ENCODE data around the gene ZBTB16. TPM values are rescaled to one million over a fixed set of nuclear protein-coding genes. Genes with fewer than 3 reads are reported as not detected.

ZBTB16 gene
- total RNA-seq, 1 donor from 2014 or later = 3.7 TPM

- DNase-seq (ENCODE audit: low spot score in 2 of 2) (no peak), FAIRE-seq (no peak)
Observed at GRCh38 chr11:114081641-114082414, 22.3 kb downstream of the ZBTB16 start.

GRCh38 chr11:114082415-114082748 lies 22.9 kb downstream of the ZBTB16 start:
- FAIRE-seq = no peak
- DNase-seq (ENCODE audit: low spot score in 2 of 2) = no peak

GRCh38 chr11:114082767-114083181 lies 23.3 kb downstream of the ZBTB16 start:
- no peak for DNase-seq (ENCODE audit: low spot score in 2 of 2)
- no peak for FAIRE-seq

GRCh38 chr11:114083391-114084252 lies 24.1 kb downstream of the ZBTB16 start:
- DNase-seq (ENCODE audit: low spot score in 2 of 2) (no peak), FAIRE-seq (no peak)

GRCh38 chr11:114084414-114084813 lies 24.9 kb downstream of the ZBTB16 start:
- FAIRE-seq = no peak
- DNase-seq (ENCODE audit: low spot score in 2 of 2) = no peak

- DNase-seq (ENCODE audit: low spot score in 2 of 2) (no peak), FAIRE-seq (no peak)
Observed at GRCh38 chr11:114085965-114086793, 26.7 kb downstream of the ZBTB16 start.

GRCh38 chr11:114087025-114087424 lies 27.5 kb downstream of the ZBTB16 start:
- no peak for FAIRE-seq
- DNase-seq (ENCODE audit: low spot score in 2 of 2) = no peak

GRCh38 chr11:114088216-114088615 lies 28.7 kb downstream of the ZBTB16 start:
- no peak for DNase-seq (ENCODE audit: low spot score in 2 of 2)
- no peak for FAIRE-seq

GRCh38 chr11:114088836-114089235 lies 29.3 kb downstream of the ZBTB16 start:
- FAIRE-seq (no peak), DNase-seq (ENCODE audit: low spot score in 2 of 2) (peak; percentile 51 to 52)

GRCh38 chr11:114089748-114090147 lies 30.2 kb downstream of the ZBTB16 start:
- no peak for FAIRE-seq
- DNase-seq (ENCODE audit: low spot score in 2 of 2) = no peak

- FAIRE-seq = no peak
- DNase-seq (ENCODE audit: low spot score in 2 of 2) = no peak
Observed at GRCh38 chr11:114090225-114090910, 30.9 kb downstream of the ZBTB16 start.

- no peak for FAIRE-seq
Observed at GRCh38 chr11:114090976-114091375, 31.5 kb downstream of the ZBTB16 start.

GRCh38 chr11:114091516-114092397 lies 32.2 kb downstream of the ZBTB16 start:
- DNase-seq (ENCODE audit: low spot score in 2 of 2) (no peak), FAIRE-seq (no peak)

More at GRCh38 chr11:114090976-114091375, 31.5 kb downstream of the ZBTB16 start:
- DNase-seq (ENCODE audit: low spot score in 2 of 2) = no peak

- no peak for FAIRE-seq
Observed at GRCh38 chr11:114092478-114092877, 33.0 kb downstream of the ZBTB16 start.

GRCh38 chr11:114092953-114093352 lies 33.4 kb downstream of the ZBTB16 start:
- DNase-seq (ENCODE audit: low spot score in 2 of 2) = no peak
- FAIRE-seq = no peak

More at GRCh38 chr11:114092478-114092877, 33.0 kb downstream of the ZBTB16 start:
- DNase-seq (ENCODE audit: low spot score in 2 of 2) = no peak

GRCh38 chr11:114094516-114094915 lies 35.0 kb downstream of the ZBTB16 start:
- no peak for FAIRE-seq

GRCh38 chr11:114095899-114096298 lies 36.4 kb downstream of the ZBTB16 start:
- DNase-seq (ENCODE audit: low spot score in 2 of 2) (no peak), FAIRE-seq (no peak)

More at GRCh38 chr11:114094516-114094915, 35.0 kb downstream of the ZBTB16 start:
- DNase-seq (ENCODE audit: low spot score in 2 of 2) = no peak

GRCh38 chr11:114097832-114098231 lies 38.3 kb downstream of the ZBTB16 start:
- DNase-seq (ENCODE audit: low spot score in 2 of 2) = no peak
- no peak for FAIRE-seq

- DNase-seq (ENCODE audit: low spot score in 2 of 2) (no peak), FAIRE-seq (no peak)
Observed at GRCh38 chr11:114098927-114099326, 39.4 kb downstream of the ZBTB16 start.

Data from frontal cortex (tissue), 4 donors.